SK-N-DZ (cell line): ENCODE measurements around the gene ADGRB2.

Source experiments
- DNase-seq: peaks from one replicate; pipeline ENCODE4 v3.0.0-alpha.2; 2015; ENCODE audit warnings: low spot score
- small RNA-seq, 2 experiments: library from RNA; depleted of rRNA; stranded (forward); fragments of <200 nt; gene quantifications; one replicate each; pipeline ENCODE3, GENCODE V24; 2014

ADGRB2 gene

DNA sequence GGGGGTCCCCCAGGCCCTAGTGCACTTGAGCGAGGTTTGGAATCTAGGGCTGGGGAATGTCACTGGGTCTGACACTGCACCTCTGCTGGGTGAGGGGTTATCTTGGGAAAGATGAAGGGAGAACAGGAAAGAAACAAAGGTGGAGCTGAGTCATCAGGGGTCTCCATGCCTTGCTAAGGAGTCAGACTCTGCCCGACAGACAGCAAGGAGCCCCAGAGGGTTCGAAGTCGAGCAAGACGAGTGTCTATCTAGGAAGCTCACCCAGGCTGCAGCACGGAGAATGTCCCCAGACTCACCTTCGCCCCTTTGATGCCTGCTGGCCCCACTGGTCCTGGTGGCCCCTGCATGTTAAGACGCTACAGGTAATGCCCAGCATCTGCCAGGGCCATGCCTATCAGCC is 78.3 kb downstream of the ADGRB2 start:
- DNase-seq: no peak

DNA sequence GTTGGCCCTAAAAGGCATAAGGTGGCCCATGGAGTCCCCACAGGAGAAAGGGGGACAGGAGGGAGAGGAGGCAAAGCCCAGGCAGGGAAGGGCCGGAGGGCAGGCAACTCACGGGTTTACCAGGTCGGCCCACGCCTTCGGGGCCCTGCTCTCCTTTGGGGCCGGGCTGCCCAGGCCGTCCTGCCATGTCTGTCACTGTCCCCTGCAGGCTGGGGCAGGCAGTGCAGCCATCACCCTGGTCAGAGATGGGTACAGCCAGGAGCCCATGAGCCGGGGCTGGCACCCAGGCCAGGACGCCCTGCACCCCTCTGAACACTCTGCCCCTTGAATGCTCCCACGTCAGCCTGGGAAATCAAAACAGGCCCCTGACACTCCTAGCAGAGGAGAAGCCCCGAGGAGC is 80.1 kb downstream of the ADGRB2 start:
- no peak for DNase-seq

- no peak for DNase-seq
Observed at GRCh38 chr1:31681415-31681814, 82.7 kb downstream of the ADGRB2 start.

GRCh38 chr1:31679676-31680230 is 84.4 kb downstream of the ADGRB2 start:
- DNase-seq: no peak

DNA sequence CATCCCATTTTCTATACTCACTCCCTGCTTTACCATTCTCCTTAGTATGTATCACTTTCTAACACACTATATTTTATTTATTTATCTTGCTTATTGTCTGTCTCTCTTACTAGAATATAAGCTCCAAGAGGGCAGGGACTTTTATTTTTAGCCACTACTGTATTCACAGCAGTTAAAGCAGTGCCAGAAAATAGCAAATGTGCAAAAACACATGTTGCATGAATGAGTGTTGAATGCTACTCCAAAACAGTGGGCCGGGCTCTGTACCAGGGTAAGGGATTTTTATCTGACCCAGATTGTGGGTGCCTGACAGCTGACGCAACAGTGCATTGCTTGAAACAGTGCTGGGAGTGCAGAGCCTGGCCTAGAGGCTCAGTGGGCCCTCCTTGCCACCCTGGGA is 85.0 kb downstream of the ADGRB2 start:
- no peak for DNase-seq

GRCh38 chr1:31678681-31679080 is 85.5 kb downstream of the ADGRB2 start:
- DNase-seq: no peak

GRCh38 chr1:31677949-31678348 is 86.2 kb downstream of the ADGRB2 start:
- DNase-seq: no peak

DNA sequence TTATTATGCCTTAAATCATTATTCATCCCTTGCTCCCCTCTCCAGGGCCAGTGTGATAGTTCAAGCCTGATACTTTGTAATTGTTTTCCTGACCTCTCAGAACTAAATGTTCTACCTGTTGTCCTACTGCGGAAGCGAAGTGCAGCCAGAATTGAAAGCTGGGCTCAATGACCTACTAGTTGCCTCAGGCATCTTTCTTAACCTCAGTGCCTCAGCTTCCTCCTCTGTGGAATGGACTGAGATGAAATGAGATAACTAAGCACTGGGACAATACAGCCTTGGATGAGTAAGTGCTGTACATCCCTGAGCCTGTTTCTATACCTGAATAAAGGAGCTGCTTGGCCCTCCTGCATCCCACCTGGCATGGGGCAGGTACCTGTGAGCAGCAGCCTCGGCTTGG is 86.7 kb downstream of the ADGRB2 start:
- no peak for DNase-seq

Small RNAs within 50 kb of the gene (small RNA-seq; reads per million reads assigned to genes)
- 0 reads per million in 2 experiments for gene MIR4254
